Esophagus muscularis mucosa (tissue), 3 donors: ENCODE data around the gene SPN.

Experiments used
- CTCF ChIP-seq, 3 experiments: fragments of 200-600 bp in 2 of 3; fragments of 450-650 bp in 1 of 3; sonication (generic) in 2 of 3; IDR thresholded peaks; one replicate each; pipeline ENCODE4 v1.5.1; 2017 to 2019; ENCODE audit warnings: antibody characterized with exemption in 3 of 3, mild to moderate bottlenecking in 2 of 3, moderate library complexity in 1 of 3
- POLR2A ChIP-seq: fragments of 450-650 bp; IDR thresholded peaks from one replicate; pipeline ENCODE4 v1.6.1; 2017; ENCODE audit warnings: antibody characterized with exemption, moderate library complexity, mild to moderate bottlenecking, low read depth
- POLR2AphosphoS5 ChIP-seq, 2 donors: sonication (generic); formaldehyde crosslinking; IDR thresholded peaks; one replicate each; pipeline ENCODE4 v1.6.1; 2017; ENCODE audit warnings: antibody characterized with exemption in 2 of 2

- TF ChIP-seq CTCF (IDR thresholded peaks at IDR 0.05), result no peak
- TF ChIP-seq POLR2A, result no peak
- TF ChIP-seq POLR2AphosphoS5 (IDR thresholded peaks at IDR 0.05), result no peak
Measured at GRCh38 chr16:29705030-29705429, 42.0 kb downstream of the SPN start.
